Lower leg skin (tissue), 3 donors: ENCODE measurements around the gene C22orf31.

Experiments used
- CTCF ChIP-seq, 3 donors: fragments of 450-650 bp; IDR thresholded peaks; one replicate each; pipeline ENCODE4 v1.5.1; 2016; ENCODE audit warnings: antibody characterized with exemption in 3 of 3, mild to moderate bottlenecking in 3 of 3, moderate library complexity in 2 of 3
- POLR2A ChIP-seq, 2 donors: fragments of 450-650 bp; IDR thresholded peaks; one replicate each; pipeline ENCODE4 v1.6.1; 2016 to 2017; ENCODE audit warnings: antibody characterized with exemption in 2 of 2, mild to moderate bottlenecking in 1 of 2, moderate library complexity in 1 of 2

- TF ChIP-seq CTCF (IDR thresholded peaks at IDR 0.05) (no peak), POLR2A (IDR thresholded peaks at IDR 0.05) (no peak)
These were observed 7.8 kb upstream of the C22orf31 start for GRCh38 chr22:29069463-29069862.
